Measurements from ENCODE around the gene SF3A1.

SF3A1 gene

DNA sequence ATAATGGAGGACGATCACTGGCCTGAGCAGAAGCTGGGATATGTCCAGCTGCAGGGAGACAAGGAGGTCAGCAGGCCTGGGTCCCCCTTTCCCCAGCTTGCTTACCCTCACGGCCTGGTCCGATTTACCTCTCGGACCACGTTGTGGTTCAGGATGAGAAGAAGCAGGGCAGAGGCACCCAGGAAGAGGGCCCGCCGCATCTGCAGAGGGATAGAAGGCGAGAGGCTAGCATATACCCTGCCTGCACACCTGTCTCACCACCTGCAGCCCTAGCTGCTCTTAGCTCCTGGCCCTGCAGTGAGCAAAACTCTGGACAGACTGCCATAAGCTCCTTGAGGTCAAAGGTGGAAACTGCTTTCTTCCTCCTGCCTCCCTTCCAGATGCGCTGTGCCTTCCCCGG, 29.2 kb upstream of the SF3A1 start:
- DNase-seq (ENCODE audit: low read depth), result no peak

DNA sequence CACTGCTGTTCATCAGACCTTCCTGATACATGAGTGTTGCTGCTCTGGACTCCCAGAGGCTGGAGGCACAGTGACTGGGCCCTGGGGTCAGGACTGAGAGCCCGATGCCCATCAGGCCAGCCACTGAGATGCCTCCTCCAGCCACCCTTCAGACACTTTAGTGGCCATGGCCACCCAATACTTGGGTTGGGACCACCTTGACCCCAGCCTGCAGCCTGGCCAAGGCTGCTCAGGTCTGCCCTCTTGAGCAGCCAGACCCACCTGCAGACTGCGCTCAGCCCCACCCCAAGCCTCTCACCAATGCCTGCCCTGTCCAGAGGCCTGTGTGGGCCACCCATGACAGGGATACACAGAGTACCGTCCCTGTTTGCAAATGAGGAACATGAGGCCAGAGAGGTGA, 26.4 kb upstream of the SF3A1 start:
- no peak for DNase-seq (ENCODE audit: low read depth)

DNA sequence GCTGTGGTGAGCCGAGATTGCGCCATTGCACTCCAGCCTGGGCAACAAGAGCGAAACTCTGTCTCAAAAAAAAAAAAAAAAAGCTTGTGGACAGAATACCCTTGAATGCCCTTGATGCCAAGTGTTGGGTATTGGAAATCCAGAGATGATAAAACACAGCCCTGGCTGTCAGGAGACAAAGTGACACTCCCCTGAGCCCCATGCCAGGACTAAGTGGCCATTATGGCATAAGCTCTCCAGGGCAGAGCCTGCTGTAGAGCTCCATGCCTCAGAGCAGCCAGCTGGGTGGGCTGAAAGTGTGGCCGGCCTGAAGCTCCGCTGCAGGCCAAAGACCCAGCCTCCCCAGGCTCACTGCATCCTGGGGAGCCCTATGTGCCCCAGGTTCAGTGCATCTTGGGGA, 25.6 kb upstream of the SF3A1 start:
- no peak for DNase-seq (ENCODE audit: low read depth)

DNA sequence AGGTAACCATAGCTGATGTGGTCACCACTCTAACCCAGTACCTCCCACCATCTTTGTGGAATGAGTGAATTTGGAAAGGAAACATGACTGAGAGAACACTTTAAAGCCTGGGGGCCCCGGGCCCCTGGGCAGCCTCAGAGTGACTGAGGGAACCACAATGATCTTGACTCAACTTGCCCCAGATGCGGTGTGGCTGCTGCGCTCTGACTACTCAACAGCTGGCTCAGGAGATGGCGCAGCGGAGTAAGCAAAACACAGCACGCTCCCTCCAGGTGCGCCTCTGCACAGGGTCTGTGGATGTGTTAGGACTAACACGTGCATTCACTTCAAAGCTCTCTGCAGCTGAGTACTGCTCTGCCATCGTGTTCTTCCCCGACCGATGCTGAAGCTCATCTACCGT, 24.6 kb upstream of the SF3A1 start:
- DNase-seq (ENCODE audit: low read depth), result no peak

DNA sequence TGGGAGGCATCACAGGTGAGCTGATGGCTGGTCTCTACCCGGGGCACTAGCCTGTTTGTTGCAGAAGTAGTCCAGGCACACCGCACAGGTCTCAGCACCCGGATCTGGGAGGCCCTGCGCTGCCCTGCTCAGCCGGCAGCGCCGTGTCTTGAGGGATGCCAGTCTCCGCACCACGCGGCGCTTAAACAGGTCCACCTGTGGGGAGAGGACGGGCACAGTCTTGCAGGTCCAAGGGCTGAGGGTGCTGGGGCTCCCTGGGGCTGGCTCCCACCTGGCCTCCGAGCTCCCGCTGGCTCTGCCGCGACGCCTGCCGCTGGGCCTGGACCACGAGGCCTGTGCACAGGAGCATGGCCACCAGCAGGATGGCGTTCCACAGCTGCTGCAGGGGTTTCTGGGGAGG, 23.3 kb upstream of the SF3A1 start:
- DNase-seq (ENCODE audit: low read depth), result no peak

DNA sequence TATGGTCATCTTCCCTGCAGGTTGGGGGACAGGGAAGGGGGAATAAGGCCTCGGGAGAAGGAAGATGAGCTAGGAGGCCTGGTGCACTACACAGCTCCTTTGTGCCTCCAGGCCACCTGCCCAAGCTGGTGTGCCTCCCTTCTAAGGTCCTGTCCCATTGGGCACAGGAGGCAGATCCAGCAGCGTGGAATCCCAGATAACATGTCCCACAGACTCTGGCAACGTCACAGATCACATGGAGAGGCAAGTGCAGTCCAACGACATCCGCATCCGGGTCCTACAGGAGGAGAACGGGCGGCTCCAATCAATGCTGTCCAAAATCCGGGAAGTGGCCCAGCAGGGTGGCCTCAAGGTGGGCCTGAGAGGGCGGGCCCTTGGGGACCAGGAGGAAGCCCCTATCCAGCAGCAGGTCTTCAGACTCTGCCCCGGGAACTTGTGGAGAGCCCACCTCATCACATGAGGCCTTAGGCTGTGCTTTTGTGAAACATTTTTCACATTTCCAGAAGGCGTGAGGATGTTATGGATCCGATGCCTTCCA, 18.7 kb upstream of the SF3A1 start:
- no peak for DNase-seq (ENCODE audit: low read depth)

DNA sequence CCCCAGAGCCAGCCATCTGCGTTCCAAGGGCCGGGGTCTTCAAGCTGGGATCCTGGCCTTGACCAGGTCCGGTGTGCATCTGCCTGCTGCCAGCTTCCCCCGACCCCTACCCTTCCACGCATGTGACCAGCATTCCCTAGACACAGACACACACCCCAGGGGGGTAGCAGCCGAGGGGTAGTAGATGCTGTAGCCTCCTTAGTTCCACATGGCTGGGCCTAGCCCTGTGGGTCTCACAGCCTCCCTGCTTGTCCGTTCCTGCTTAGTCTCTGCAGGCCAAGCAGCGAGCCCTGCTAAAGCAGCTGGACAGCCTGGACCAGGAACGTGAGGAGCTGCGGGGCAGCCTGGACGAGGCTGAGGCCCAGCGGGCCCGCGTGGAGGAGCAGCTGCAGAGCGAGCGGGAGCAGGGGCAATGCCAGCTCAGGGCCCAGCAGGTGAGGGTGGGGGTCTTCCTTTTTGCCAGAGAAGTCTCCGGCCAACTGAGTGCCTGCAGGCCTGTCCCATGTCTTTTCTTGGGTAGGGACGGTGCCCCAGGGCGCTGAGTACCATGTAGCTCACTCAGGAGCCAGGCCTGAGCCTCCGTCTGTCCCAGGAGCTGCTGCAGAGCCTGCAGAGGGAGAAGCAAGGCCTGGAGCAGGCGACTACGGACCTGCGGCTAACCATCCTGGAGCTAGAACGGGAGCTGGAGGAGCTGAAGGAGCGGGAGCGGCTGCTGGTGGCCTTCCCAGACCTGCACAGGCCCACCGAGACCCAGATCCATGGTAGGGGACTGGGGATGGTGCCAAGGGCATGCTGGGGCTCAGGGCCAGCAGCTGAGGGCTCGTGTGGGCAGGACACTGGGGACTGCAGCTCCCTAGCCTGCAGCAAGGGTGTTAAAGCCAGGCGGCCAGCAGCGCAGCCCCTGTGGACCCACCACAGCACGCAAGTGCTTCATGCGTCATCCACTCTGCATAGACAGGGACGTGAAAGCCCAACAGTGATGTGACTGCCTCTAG, 16.9 kb upstream of the SF3A1 start:
- DNase-seq (ENCODE audit: low read depth), result no peak

DNA sequence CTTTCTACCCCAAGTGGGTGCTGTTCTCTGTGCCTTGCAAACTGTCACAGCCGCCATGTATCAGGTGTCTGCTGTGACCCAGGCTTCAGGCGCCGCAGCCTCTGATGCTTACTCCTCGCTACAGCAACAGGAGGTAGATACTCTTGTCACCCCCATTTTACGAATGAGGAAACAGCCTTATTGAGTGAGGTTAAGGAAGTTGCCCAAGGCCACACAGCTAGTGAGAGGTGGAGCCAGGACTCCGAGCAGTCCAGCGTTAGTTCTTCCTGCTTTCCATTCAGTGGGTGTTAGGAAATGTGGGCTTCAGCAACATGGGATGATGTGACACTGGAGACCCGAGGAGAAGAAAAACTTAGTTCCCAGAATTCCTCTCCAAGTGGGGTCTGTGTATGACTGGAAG, 16.2 kb upstream of the SF3A1 start:
- no peak for DNase-seq (ENCODE audit: low read depth)

DNA sequence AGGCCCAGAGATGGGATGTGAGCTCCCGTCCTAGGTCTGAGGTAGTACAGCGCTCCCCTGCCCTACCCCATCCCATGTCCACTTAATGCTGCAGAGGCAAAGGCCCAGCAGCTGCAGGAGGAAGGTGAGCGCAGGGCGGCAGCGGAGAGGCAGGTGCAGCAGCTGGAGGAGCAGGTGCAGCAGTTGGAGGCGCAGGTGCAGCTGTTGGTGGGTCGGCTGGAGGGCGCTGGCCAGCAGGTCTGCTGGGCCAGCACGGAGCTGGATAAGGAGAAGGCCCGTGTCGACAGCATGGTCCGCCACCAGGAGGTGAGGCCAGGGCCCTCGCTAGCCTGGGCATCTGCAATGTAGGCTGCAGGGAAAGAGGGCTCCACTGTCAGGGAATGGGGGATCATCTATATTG, 15.3 kb upstream of the SF3A1 start:
- no peak for DNase-seq (ENCODE audit: low read depth)

DNA sequence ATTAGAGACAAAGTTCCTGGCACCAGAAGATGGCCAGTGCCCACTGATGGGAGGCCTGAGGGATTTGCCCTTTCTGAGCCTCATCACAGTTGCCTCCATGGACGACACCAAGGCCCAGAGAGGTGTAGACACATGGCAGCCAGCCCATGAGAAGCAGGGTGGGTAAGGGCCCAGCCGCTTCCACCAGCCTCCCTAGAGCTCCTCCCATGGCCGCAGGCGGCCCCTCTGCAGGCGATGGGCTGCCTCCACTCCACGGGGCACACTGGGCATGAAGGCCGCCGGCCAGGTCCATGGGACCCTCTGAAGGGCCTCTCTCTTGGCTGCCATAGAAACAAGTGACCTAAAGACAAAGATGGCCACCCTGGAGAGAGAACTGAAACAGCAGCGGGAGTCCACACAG, 14.6 kb upstream of the SF3A1 start:
- DNase-seq (ENCODE audit: low read depth), result no peak

DNA sequence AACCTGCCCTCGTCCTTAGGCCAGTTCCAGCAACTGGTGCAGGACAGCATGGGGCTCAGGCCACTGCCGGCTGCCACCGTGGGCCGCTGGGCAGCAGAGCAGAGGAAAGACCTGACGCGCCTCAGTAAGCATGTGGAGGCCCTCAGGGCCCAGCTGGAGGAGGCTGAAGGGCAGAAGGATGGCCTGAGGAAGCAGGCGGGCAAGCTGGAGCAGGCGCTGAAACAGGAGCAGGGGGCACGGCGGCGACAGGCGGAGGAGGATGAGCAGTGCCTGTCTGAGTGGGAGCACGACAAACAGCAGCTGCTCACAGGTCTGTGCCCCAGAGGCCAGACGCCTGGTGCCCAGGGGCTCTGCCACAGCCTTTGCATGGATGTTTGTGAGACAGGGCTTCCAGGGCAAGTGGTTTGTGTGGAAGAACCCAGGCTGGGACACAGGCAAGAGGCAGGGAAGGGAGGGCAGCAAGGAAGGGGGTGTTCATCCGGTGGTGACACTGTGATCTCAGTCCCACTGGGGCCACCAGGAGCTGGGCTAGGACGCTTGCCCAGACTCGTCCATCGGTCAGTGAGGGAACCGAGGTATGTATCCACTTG, 14.0 kb upstream of the SF3A1 start:
- no peak for DNase-seq (ENCODE audit: low read depth)

DNA sequence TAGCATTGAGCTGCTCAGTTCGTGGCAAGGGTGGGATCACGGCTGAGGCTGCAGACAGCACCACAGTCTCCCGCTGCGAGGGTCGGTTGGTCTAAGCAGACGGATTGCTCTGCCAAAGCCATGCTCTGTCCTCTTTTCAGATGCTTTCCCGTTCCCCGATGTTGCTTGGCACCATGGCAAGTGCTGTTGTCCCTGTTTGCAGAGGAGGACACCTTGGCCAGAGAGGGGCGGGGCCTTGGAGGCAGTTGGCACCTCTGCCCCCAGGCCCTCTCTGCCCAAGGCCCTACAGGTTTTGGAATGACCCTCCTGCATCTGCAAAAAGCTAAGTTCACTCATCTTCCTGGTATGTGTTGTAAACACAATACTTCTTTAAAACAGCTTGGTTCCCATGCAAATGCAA, 11.7 kb upstream of the SF3A1 start:
- DNase-seq (ENCODE audit: low read depth), result no peak

DNA sequence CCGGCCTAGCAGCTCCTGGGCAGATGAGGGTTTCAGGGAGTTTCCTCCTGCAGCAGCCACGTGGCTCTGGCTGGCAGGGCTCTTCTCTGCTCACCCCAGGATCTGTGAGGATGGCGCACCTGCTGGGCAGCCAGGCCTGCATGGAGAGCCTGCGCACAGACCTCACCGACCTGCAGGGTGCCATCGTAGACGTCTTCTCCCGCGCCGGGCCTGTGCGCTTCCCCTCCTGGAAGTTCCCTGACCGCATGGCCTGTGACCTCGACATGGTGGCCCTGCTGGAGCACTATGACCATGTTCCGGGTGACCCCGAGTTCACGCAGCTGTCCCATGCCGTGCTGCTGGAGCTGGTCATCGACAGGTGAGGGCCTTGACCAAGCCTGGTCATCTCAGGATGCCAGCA, 9.2 kb upstream of the SF3A1 start:
- no peak for DNase-seq (ENCODE audit: low read depth)

DNA sequence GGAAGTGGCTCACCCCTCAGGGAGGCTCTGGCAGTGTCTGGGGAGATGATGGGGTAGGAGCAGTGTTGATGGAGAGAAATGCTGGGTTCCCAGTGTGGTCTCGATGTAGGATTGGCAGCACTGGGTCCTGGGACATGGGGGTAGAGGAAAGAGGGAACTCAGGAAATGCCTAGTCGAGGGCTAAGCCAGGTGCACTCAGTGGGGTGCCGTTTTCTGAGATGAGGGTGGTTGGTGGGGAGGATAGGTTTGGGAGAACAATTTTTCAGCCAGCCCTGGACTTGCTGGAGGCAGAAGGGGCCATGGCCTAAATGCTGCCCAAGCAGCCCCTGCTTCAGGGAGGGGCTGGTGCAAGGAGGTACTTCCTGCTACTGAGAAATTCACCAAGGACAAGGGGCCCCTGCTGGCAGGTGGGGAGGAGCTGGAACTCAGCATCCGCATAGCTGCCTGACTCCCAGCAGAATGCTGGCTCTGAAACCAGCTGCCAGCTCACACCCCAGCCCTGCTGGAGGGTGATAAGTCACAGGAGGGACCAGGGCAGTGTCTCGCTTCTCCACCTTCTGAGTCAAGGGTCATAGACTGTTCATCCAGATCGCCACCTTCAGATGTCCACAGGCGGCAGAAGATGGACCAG, 6.1 kb upstream of the SF3A1 start:
- DNase-seq (ENCODE audit: low read depth), result no peak

DNA sequence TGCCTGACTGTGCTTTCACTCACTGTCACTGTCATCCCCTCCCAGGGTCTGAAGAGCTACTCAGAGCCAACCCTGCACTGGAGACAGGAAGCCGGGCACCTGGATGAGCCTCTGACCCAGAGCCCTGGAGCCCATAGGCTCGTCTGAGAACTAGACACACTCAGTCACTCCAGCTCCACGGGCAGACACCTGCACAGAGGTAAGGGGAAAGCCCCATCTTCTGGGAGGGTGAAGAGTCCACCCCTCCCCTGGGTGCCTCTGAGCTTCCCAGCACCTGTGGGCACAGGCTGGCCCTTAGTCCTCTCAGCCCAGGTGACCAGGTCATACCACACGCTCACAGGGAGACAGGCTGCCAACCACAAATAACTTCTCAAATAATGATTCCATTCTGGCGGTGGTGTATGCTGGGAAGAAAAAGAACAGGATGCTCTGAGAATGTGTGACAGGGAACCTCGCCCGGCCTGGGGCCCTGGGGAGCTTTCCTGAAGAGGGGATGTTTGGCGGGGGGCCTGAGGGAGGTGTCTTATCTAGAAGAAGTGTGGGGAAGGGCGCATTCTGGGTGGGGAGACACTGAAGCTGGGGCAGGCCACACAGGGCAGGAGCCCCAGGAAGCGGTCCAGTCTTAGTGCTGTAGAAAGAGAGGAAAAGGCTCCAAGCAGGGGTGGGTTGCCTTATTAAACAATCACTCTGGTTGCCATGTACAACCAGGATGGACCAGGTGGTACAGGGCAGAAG, 5.4 kb upstream of the SF3A1 start:
- DNase-seq (ENCODE audit: low read depth), result no peak

DNA sequence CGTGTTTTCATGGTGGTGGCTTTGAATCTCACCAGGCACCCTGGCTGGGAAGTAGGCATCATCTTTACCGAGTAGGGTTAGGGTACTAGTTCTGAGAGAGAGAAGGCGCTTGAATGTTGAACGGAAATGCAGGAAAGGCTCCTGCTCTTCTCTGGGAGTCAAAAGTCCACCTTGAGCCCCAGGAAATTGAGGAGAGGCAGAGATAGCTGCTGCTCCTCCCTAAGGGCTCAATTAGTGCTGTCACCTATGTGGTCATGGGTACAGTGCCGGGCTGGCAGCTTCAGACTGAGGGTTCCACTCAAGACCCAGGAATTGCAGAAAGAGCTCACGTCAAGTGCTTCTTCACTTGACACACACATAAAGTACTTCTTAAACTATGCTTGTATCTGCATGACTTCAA, 1.8 kb upstream of the SF3A1 start:
- DNase-seq (ENCODE audit: low read depth), result no peak

DNA sequence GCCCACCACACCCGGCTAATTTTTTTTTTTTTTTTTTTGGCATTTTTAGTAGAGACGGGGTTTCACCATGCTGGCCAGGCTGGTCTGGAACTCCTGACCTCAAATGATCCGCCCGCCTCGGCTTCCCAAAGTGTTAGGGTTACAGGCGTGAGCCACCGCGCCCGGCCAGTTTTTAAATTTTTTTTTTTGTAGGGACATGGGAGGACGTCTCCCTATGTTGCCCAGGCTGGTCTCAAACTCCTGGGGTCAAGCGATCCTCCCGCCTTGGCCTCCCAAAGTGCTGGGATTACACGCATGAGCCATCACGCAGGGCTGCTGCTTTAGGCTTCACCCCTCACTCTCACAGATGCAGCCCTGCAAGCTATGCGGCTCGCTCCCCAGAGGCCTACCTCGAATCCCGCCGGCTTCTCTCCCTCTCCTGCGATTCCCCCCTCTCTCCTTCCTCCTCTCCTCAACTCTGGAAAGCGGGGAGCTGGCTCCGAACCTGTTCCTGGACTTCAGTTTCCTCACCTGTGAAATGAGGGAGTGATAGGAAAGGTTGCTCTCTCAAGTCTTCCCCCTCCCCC, 1.0 kb upstream of the SF3A1 start:
- no peak for DNase-seq (ENCODE audit: low read depth)

DNA sequence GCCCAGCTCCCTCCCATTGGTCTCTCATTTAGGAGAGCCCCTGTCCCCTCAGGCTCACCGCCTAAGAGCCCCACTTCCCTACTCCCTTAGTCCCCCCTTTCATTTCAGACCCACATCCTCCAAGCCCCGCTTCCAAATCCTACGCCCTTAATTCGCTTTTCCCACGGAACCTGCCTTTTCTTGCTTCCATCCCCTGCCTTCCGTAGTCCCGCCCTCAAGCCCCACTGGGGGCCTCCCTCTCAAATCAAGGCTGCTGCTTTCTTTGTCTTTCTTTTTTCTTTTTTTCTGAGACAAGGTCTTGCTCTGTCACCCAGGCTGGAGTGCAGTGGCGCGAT, 509 bp upstream of the SF3A1 start:
- DNase-seq (ENCODE audit: low read depth), result no peak

DNA sequence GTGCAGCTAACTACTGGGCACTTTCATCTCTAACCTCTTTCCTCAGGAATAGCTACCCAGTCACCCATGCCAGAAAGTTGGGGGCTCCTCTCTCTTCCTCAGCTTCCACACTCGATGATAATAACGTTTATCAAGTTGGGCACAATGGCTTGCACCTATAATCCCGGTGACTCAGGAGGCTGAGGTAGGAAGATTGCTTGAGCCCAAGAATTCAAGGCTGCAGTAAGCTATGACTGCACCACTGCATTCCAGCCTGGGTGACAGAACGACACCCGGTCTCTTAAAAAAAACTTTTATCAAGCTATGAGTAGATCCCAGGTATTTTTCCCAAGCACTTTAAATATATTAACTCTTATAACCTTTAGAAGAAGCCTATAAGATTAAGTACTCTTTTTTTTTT, 2.0 kb downstream of the SF3A1 start:
- DNase-seq (ENCODE audit: low read depth), result no peak

DNA sequence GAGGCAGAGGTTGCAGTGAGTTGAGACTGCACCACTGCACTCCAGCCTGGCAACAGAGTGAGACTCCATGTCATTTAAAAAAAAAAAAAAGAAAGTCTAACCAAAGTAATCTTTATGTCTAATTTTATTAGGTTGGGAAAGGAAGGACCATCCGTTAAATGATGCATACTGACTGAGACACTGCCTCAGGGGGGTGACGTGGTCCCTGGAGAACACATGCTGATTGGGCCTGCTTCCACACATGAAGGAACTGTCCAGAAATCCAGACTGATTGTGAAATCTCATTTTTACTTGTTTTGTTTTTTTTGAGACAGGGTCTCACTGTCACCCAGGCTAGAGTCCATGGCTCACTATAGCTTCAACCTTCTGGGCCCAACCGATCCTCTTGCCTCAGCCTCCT, 5.5 kb downstream of the SF3A1 start:
- DNase-seq (ENCODE audit: low read depth), result no peak

DNA sequence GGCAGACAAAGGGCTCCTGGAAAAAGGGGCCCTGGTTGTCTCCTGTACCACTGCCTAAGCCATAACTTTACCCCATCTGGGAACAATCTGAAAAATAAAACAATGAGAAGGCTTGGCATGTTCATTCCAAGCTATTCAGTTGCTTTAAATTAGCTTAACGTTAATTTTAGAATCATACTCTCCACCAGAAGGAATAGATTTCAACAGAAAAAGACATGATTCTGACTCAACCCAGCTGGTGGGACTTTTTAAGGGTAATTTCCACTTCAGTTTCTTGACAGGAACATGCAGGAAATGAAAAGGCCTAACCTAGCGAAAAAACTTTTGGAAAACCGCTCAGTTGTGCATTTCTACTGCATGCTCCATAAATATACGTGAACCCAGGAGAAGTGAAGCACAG, 7.9 kb downstream of the SF3A1 start:
- DNase-seq (ENCODE audit: low read depth), result no peak

DNA sequence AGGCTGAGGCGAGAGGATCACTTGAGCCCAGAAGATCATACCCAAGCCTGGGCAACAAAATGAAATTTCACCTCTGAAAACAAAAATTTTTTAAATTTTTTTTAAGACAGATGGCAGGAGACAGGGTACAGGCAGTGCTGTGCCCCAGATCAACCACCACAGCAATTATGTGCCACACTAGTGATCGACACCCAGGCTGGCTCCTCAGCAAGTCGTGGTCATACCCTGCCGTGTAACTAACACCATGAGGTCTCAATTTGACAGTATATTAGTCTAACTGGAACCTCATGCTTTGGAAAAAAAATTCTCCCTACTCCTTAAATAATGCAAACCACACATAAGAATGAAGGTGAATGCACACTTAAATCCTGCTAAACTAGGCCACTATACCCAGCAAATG, 8.3 kb downstream of the SF3A1 start:
- DNase-seq (ENCODE audit: low read depth), result no peak
